Cardiac muscle cell (in vitro differentiated cells and primary cell): ENCODE measurements around the gene ESF1. TPM values are rescaled to one million over a fixed set of nuclear protein-coding genes. Genes with fewer than 3 reads are reported as not detected.

Source experiments
- DNase-seq, 2 donors: peaks; one replicate each; pipeline versions ENCODE4 v3.0.0 to v3.0.0-alpha.2; 2010 to 2017; ENCODE audit warnings: low read depth in 1 of 2, low spot score in 1 of 2
- H3K27ac ChIP-seq: fragments of 200-600 bp; sonication (generic); 2 replicates; pipeline ENCODE4 v1.5.1; 2016
- H3K27me3 ChIP-seq: fragments of 200-600 bp; sonication (generic); 2 replicates; pipeline ENCODE4 v1.6.0; 2016; ENCODE audit warnings: control low read depth
- H3K36me3 ChIP-seq: fragments of 200-600 bp; sonication (generic); 2 replicates; pipeline ENCODE4 v1.5.1; 2016; ENCODE audit warnings: control low read depth
- H3K4me1 ChIP-seq: fragments of 200-600 bp; sonication (generic); 2 replicates; pipeline ENCODE4 v1.8.1; 2017; ENCODE audit warnings: low read depth, mild to moderate bottlenecking, mixed run types
- H3K4me3 ChIP-seq: fragments of 200-600 bp; sonication (generic); 2 replicates; pipeline ENCODE4 v1.5.1; 2016; ENCODE audit warnings: mild to moderate bottlenecking
- H3K9me3 ChIP-seq: fragments of 200-600 bp; sonication (generic); 2 replicates; pipeline ENCODE4 v1.5.1; 2017; ENCODE audit warnings: low read depth, mild to moderate bottlenecking, control low read depth
- CTCF ChIP-seq: IDR thresholded peaks from 2 replicates; pipeline ENCODE4 v1.5.1; 2012; ENCODE audit warnings: low read depth, mild to moderate bottlenecking, low read length
- polyA plus RNA-seq: library from polyadenylated mRNA; unstranded; fragments of >200 nt; fragmentation: Nextera tagmentation; extraction: Ambion mirVana; gene quantifications from 2 replicates; pipeline ENCODE4 v1.2.1, GENCODE V29; 2016
- total RNA-seq: library from RNA; depleted of rRNA; stranded (reverse); fragments of >200 nt; gene quantifications from 2 replicates; pipeline ENCODE4 v1.2.3, GENCODE V29; 2016

The ESF1 gene
- total and polyA plus RNA-seq, 2 experiments from 2014 or later = 9.2 to 16.6 TPM

- no peak for TF ChIP-seq CTCF
- H3K27ac ChIP-seq = no peak overlapping the region
- H3K4me1 ChIP-seq = no peaks in the 10 kb centered on the region
- H3K9me3 ChIP-seq = no peaks in the 10 kb centered on the region
- no peak overlapping the region for H3K4me3 ChIP-seq
- DNase-seq = no peak
- H3K27me3 ChIP-seq = no peaks in the 10 kb centered on the region
- peaks cover 73% of the 10 kb centered on the region for H3K36me3 ChIP-seq
Observed at GRCh38 chr20:13799040-13799439, 14.3 kb upstream of the ESF1 start.

- Histone ChIP-seq H3K4me1 (peaks cover 20% of the 10 kb centered on the region), H3K27me3 (no peaks in the 10 kb centered on the region), H3K27ac (no peak overlapping the region), H3K4me3 (no peak overlapping the region), H3K9me3 (no peaks in the 10 kb centered on the region), H3K36me3 (peaks cover 68% of the 10 kb centered on the region)
- no peak for TF ChIP-seq CTCF
- no peak for DNase-seq
Observed at GRCh38 chr20:13794667-13795066, 9.9 kb upstream of the ESF1 start.

GRCh38 chr20:13793001-13793400 is 8.3 kb upstream of the ESF1 start:
- DNase-seq = no peak
- Histone ChIP-seq H3K9me3 (no peaks in the 10 kb centered on the region), H3K36me3 (peaks cover 63% of the 10 kb centered on the region), H3K27me3 (no peaks in the 10 kb centered on the region), H3K27ac (peak overlapping the region; percentile 86), H3K4me1 (peaks cover 20% of the 10 kb centered on the region), H3K4me3 (no peak overlapping the region)
- no peak for TF ChIP-seq CTCF

- H3K27ac ChIP-seq = peak overlapping the region; percentile 86
- no peaks in the 10 kb centered on the region for H3K27me3 ChIP-seq
- peaks cover 20% of the 10 kb centered on the region for H3K4me1 ChIP-seq
- DNase-seq = peak in 1 of 2 donors; percentile 4
- H3K9me3 ChIP-seq = no peaks in the 10 kb centered on the region
- no peak for TF ChIP-seq CTCF
- H3K4me3 ChIP-seq = no peak overlapping the region
- peaks cover 54% of the 10 kb centered on the region for H3K36me3 ChIP-seq
Observed at GRCh38 chr20:13791540-13792459, 7.1 kb upstream of the ESF1 start.

GRCh38 chr20:13790708-13791107 is 6.0 kb upstream of the ESF1 start:
- Histone ChIP-seq H3K4me3 (no peak overlapping the region), H3K4me1 (peaks cover 27% of the 10 kb centered on the region), H3K27me3 (no peaks in the 10 kb centered on the region), H3K36me3 (peaks cover 44% of the 10 kb centered on the region), H3K9me3 (no peaks in the 10 kb centered on the region), H3K27ac (peak overlapping the region; percentile 86)
- TF ChIP-seq CTCF = no peak
- no peak for DNase-seq
